Rectal smooth muscle tissue (tissue), 1 donor: ENCODE measurements around the gene FRZB.

ENCODE experiments used
- H3K27ac ChIP-seq: one replicate; pipeline ENCODE4 v1.7.0; 2013; ENCODE audit warnings: low read depth, low read length, inconsistent platforms
- H3K27me3 ChIP-seq: one replicate; pipeline ENCODE4 v1.7.0; 2013; ENCODE audit warnings: low read length; ENCODE audit not compliant: control insufficient read depth, insufficient read depth
- H3K36me3 ChIP-seq: one replicate; pipeline ENCODE4 v1.7.0; 2013; ENCODE audit warnings: low read length; ENCODE audit not compliant: control insufficient read depth, insufficient read depth
- H3K4me1 ChIP-seq: one replicate; pipeline ENCODE4 v1.7.0; 2013; ENCODE audit warnings: low read length; ENCODE audit not compliant: control insufficient read depth, insufficient read depth
- H3K4me3 ChIP-seq: one replicate; pipeline ENCODE4 v1.7.0; 2013; ENCODE audit warnings: low read length
- H3K9ac ChIP-seq: one replicate; pipeline ENCODE4 v1.7.0; 2013; ENCODE audit warnings: low read length

FRZB gene

GRCh38 chr2:182826064-182826463 is 40.4 kb downstream of the FRZB start:
- Histone ChIP-seq H3K36me3 (no peaks in the 10 kb centered on the region), H3K4me1 (peaks cover 3% of the 10 kb centered on the region), H3K27me3 (no peaks in the 10 kb centered on the region), H3K27ac (no peak overlapping the region), H3K9ac (no peak overlapping the region), H3K4me3 (no peak overlapping the region)

GRCh38 chr2:182824767-182825158 is 41.7 kb downstream of the FRZB start:
- Histone ChIP-seq H3K36me3 (no peaks in the 10 kb centered on the region), H3K27me3 (no peaks in the 10 kb centered on the region), H3K9ac (no peak overlapping the region), H3K27ac (no peak overlapping the region), H3K4me1 (peaks cover 3% of the 10 kb centered on the region), H3K4me3 (no peak overlapping the region)

GRCh38 chr2:182824056-182824766 is 42.2 kb downstream of the FRZB start:
- Histone ChIP-seq H3K27me3 (no peaks in the 10 kb centered on the region), H3K9ac (no peak overlapping the region), H3K4me3 (no peak overlapping the region), H3K36me3 (no peaks in the 10 kb centered on the region), H3K4me1 (peaks cover 3% of the 10 kb centered on the region), H3K27ac (no peak overlapping the region)

- Histone ChIP-seq H3K4me3 (no peak overlapping the region), H3K36me3 (no peaks in the 10 kb centered on the region), H3K27ac (no peak overlapping the region), H3K4me1 (peaks cover 3% of the 10 kb centered on the region), H3K9ac (no peak overlapping the region), H3K27me3 (no peaks in the 10 kb centered on the region)
These were observed 43.7 kb downstream of the FRZB start for GRCh38 chr2:182822733-182823132.

- H3K36me3 ChIP-seq: no peaks in the 10 kb centered on the region
- no peak overlapping the region for H3K4me3 ChIP-seq
- no peak overlapping the region for H3K27ac ChIP-seq
- no peaks in the 10 kb centered on the region for H3K27me3 ChIP-seq
- H3K4me1 ChIP-seq: peaks cover 3% of the 10 kb centered on the region
- no peak overlapping the region for H3K9ac ChIP-seq
These were observed 45.3 kb downstream of the FRZB start for GRCh38 chr2:182821182-182821581.

- no peaks in the 10 kb centered on the region for H3K27me3 ChIP-seq
These were observed 47.0 kb downstream of the FRZB start for GRCh38 chr2:182819412-182819811.

GRCh38 chr2:182818925-182819324 is 47.5 kb downstream of the FRZB start:
- Histone ChIP-seq H3K27me3 (no peaks in the 10 kb centered on the region), H3K27ac (no peak overlapping the region), H3K4me3 (no peak overlapping the region), H3K4me1 (no peaks in the 10 kb centered on the region), H3K9ac (no peak overlapping the region), H3K36me3 (no peaks in the 10 kb centered on the region)

More at GRCh38 chr2:182819412-182819811, 47.0 kb downstream of the FRZB start:
- Histone ChIP-seq H3K4me1 (no peaks in the 10 kb centered on the region), H3K9ac (no peak overlapping the region), H3K4me3 (no peak overlapping the region), H3K36me3 (no peaks in the 10 kb centered on the region), H3K27ac (no peak overlapping the region)

- no peaks in the 10 kb centered on the region for H3K27me3 ChIP-seq
- H3K4me1 ChIP-seq: no peaks in the 10 kb centered on the region
- no peak overlapping the region for H3K4me3 ChIP-seq
- H3K27ac ChIP-seq: no peak overlapping the region
- no peaks in the 10 kb centered on the region for H3K36me3 ChIP-seq
- no peak overlapping the region for H3K9ac ChIP-seq
These were observed 47.9 kb downstream of the FRZB start for GRCh38 chr2:182818501-182818900.

GRCh38 chr2:182817558-182817957 is 48.9 kb downstream of the FRZB start:
- Histone ChIP-seq H3K4me1 (no peaks in the 10 kb centered on the region), H3K27me3 (no peaks in the 10 kb centered on the region), H3K9ac (no peak overlapping the region), H3K4me3 (no peak overlapping the region), H3K36me3 (no peaks in the 10 kb centered on the region), H3K27ac (no peak overlapping the region)

- no peak overlapping the region for H3K4me3 ChIP-seq
- H3K27ac ChIP-seq: no peak overlapping the region
- no peak overlapping the region for H3K9ac ChIP-seq
- H3K36me3 ChIP-seq: no peaks in the 10 kb centered on the region
- no peaks in the 10 kb centered on the region for H3K4me1 ChIP-seq
- no peaks in the 10 kb centered on the region for H3K27me3 ChIP-seq
These were observed 49.6 kb downstream of the FRZB start for GRCh38 chr2:182816866-182817265.

GRCh38 chr2:182814804-182815203 is 51.6 kb downstream of the FRZB start:
- Histone ChIP-seq H3K27ac (no peak overlapping the region), H3K4me1 (no peaks in the 10 kb centered on the region), H3K36me3 (no peaks in the 10 kb centered on the region), H3K27me3 (no peaks in the 10 kb centered on the region), H3K9ac (no peak overlapping the region), H3K4me3 (no peak overlapping the region)

- Histone ChIP-seq H3K27me3 (no peaks in the 10 kb centered on the region), H3K36me3 (no peaks in the 10 kb centered on the region), H3K27ac (no peak overlapping the region), H3K9ac (no peak overlapping the region), H3K4me3 (no peak overlapping the region), H3K4me1 (no peaks in the 10 kb centered on the region)
These were observed 52.1 kb downstream of the FRZB start for GRCh38 chr2:182814380-182814779.

GRCh38 chr2:182810087-182810486 is 56.4 kb downstream of the FRZB start:
- no peaks in the 10 kb centered on the region for H3K27me3 ChIP-seq
- no peak overlapping the region for H3K27ac ChIP-seq
- no peaks in the 10 kb centered on the region for H3K4me1 ChIP-seq
- H3K4me3 ChIP-seq: no peak overlapping the region
- H3K9ac ChIP-seq: no peak overlapping the region
- no peaks in the 10 kb centered on the region for H3K36me3 ChIP-seq
